Measurements from ENCODE around the gene WNT11.

DNA sequence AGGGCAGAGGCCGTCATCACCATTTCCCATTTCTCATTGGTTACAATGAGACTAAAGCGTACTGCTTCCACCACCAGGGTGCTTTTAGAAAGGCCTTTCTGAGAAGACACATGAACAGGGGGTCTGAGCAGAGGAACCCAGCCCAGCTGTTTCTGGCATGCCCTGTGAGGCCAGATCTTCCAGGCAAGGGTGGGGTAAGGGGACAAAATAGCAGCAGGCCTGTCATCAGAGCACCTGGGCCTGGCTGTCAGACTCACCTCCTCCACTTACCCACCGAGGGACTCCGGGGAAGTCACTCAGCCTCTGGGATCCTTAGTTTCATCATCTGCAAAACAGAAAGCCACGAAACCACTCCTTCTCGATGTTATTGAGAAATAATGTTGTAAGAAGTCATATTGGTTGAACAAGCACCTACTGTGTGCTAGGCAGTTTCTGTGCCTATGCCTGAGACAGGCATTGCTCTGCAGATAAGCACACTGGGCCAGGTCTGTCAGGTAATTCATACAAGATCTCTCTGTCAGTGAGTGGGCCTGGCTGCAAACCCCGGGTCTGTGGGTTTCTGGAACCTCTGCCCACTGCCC lies 8.8 kb upstream of the WNT11 start:
- TF ChIP-seq, protein P1, sequence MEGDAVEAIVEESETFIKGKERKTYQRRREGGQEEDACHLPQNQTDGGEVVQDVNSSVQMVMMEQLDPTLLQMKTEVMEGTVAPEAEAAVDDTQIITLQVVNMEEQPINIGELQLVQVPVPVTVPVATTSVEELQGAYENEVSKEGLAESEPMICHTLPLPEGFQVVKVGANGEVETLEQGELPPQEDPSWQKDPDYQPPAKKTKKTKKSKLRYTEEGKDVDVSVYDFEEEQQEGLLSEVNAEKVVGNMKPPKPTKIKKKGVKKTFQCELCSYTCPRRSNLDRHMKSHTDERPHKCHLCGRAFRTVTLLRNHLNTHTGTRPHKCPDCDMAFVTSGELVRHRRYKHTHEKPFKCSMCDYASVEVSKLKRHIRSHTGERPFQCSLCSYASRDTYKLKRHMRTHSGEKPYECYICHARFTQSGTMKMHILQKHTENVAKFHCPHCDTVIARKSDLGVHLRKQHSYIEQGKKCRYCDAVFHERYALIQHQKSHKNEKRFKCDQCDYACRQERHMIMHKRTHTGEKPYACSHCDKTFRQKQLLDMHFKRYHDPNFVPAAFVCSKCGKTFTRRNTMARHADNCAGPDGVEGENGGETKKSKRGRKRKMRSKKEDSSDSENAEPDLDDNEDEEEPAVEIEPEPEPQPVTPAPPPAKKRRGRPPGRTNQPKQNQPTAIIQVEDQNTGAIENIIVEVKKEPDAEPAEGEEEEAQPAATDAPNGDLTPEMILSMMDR (IDR thresholded peaks at IDR 0.05; ENCODE audit: low read depth, low read length, poor library complexity, severe bottlenecking), result no peak
- TF ChIP-seq EZH2phosphoT487 (IDR thresholded peaks at IDR 0.05; ENCODE audit: borderline replicate concordance, low read length), result no peak

Data from DOHH2 (cell line).